CMK (cell line): ENCODE data around the gene FAM89A.

ENCODE experiments used
- DNase-seq: peaks from one replicate; pipeline ENCODE4 v3.0.0-alpha.2; 2010; ENCODE audit warnings: low read depth

The FAM89A gene

DNA sequence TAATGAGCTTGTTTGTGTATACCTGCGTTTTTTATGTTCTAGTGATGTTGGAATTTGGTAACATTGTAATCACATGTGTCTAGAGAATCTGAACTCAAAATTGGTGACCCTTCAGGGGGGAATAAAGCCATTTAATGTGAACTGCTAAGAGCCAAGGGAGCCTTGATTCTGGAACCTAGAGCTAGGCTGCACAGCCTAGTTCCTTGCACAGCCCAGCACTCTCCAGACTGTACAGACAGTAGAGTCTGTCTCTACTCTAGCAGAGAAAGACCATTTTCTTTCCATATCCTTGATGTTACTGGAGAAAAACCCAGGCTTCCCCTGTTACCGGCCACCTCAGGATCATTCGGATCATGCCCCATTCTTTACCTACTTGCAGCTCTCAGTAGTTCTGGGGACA is 52.6 kb downstream of the FAM89A start:
- DNase-seq: no peak

DNA sequence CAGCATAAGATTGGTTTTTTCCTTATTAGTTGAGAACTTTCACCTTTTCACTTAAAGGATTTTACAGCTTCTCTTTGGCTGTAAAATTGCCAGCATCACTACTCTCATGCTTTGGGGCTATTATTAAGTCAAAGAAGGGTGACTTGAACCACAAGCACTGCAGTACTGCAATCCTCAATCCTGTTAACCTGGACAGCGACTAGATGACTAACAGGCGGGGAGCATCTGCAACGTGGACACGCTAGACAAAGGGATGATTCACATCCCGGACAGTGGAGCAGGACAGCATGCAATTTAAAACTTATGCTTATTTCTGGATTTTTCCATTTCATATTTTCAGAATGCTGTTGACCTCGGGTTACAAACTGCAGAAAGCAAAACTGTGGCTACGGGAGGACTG is 53.1 kb downstream of the FAM89A start:
- DNase-seq: no peak

DNA sequence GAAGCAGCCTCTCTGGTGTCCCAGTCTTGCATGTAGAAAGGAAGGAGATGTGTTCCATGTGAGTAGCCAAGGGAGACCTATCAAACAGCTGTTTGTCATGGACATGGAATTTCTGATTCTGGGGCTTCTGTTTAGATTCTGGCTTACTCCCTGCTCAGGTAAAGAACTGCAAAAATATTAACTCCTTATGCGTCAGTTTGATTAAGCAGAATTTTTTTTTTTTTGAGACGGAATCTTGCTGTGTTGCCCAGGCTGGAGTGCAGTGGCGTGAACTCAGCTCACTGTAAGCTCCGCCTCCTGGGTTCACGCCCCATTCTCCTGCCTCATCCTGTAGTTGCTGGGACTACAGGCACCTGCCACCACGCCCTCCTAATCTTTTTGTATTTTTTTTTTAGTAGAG is 54.3 kb downstream of the FAM89A start:
- DNase-seq: no peak

DNA sequence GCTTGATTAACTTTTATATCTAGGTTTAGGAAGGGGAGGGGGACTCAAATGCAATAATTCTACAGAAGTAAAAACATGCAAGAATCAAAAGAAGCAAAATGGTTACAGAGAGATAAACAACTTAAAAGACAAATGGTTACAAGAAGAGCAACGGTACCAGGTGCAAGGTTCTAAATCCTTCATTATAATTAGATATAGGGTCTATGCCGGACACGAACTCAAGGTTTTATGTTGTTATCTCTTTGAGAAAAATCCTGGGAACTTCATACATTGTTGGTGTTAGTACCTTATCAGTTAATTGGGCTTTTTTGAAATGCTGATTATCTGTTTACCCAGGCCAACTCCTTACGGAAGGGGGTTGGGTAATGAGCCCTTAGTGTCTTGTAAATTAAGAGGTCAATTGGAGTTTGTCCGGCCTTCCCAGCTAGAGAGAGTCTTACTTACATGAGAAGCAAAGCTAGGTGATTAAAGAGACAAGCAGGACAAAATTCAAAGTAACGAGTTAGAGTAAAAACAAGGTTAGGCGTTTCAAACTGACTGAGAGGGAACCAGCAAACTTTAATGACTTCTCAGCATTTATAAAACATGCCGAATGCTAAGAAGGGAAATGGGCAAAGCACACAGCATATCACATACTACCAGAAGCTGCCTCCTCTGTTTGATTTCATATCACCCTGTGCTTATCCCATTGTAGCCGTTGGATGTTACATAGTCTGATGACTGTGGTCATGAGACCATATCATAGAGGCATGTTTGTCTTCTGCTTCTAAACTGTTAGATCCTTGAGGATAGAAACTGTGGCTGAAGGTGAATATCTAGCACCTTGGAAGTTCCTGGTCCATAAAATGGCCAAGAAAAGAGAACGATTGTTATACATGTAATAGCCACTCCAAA is 55.2 kb downstream of the FAM89A start:
- peak; percentile 62 for DNase-seq

DNA sequence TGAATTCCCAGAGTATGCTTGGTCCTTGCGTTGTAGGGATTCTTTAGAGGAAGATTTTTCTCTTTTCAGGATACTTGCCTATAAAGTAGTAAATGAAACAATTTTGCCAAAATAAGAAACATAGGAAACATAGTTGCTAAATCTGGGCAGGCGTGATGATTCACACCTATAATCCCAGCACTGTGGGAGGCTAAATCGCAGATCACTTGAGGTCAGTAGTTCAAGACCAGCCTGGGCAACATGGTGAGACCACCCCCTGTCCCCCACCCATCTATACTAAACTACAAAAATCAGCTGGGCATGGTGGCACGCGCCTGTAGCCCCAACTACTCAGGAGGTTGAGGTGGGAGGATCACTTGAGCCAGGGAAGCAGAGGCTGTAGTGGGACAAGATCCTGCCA is 56.2 kb downstream of the FAM89A start:
- no peak for DNase-seq

DNA sequence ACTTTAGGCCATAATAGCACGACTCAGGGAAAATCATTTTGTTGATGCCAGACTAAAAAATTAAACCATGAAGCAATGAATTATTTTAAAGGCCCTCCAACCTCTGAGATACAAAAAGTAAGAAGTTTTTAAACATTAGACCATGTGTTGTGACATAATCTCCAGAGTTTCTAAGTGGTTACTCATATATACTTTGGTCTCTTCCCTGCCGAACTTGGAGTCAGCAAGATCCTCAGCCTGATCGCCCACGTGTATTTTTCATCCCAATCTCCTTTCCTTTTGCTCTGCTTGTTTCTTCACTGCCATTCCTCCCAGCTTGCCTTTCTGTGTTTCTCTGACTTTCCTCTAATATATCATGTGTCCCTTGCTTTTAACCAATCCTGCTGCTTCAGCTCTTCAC is 57.4 kb downstream of the FAM89A start:
- DNase-seq: no peak

DNA sequence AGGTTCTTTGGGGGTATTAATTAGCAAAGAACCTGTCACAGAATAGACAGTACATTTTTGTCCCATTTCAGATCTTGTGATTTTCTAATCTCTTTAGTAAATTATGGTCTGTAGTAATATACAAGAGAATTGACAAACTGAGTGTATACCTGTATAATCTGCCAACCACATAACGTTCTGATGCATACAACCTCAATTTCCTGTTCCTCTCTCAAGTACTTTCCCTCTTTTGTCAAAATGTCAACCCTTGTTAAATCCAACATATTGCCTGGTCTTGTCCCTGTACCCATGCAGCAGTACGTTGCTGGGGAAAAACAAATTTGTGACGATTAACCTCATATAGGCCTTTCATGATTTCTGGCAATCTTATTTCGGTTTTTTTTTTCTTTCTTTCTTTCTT is 60.1 kb downstream of the FAM89A start:
- DNase-seq: no peak

DNA sequence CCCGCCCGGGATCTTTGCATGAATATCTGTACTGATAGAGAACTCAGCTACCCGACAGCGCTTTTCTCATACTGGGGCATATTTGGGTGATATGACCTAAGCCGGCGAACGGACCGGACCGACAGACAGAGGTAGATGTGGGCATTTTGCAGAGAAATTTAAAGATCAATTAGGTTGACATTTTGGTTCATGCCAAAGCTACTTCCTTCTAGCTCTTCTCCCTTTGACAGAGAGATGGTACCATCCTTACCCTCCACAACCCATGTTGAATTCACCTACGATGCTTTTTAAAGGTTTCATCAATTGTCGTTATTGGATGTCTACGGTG is 60.7 kb downstream of the FAM89A start:
- no peak for DNase-seq

DNA sequence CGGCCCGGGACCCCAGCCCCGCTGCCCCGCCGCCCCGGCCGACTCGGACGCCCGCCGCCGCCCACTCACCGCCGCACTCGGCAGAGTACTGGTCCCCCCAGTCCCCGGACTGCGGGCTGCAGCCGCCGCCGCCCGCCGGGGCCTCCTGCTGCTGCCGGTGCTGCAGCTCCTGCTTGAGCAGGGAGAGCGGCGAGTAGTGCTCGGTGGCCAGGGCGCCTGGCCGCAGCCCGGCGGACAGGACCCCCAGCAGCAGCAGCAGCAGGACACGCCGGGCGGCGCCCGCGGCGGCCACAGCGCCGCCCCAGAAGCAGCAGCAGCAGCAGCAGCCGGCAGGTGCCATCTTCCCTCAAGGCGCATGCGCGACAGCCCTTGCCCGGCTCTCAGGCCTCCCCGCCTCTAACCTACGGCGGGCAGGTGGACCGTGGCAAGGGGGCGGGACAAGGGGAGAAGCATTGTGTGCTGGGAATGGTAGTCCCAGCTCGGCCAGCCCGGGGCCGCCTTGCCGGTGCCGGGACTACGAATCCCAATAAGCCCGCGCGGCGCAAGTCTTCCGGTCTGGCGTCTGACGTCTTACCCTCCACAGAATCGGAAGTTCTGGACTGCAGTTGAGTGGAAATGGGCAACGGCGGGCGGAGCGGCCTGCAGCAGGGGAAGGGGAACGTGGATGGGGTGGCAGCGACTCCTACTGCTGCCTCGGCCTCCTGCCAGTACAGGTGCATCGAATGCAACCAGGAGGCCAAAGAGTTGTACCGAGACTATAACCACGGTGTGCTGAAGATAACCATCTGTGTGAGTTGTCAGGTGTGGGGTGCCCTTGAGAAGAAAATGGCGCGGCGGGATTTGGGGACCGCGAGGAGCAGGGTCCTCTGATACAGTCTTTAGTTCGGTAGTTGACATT is 61.3 kb downstream of the FAM89A start, which contains the start of the genes ARV1 and TTC13:
Gene ARV1 (plus strand): TSS at position 604 of the 898 bp plus-strand sequence. CDS start 12 bp downstream, at position 616.
Gene TTC13 (minus strand): TSS at position 371 of the 898 bp plus-strand sequence. CDS start 31 bp downstream, at position 340.
- peak; percentile 99 for DNase-seq

DNA sequence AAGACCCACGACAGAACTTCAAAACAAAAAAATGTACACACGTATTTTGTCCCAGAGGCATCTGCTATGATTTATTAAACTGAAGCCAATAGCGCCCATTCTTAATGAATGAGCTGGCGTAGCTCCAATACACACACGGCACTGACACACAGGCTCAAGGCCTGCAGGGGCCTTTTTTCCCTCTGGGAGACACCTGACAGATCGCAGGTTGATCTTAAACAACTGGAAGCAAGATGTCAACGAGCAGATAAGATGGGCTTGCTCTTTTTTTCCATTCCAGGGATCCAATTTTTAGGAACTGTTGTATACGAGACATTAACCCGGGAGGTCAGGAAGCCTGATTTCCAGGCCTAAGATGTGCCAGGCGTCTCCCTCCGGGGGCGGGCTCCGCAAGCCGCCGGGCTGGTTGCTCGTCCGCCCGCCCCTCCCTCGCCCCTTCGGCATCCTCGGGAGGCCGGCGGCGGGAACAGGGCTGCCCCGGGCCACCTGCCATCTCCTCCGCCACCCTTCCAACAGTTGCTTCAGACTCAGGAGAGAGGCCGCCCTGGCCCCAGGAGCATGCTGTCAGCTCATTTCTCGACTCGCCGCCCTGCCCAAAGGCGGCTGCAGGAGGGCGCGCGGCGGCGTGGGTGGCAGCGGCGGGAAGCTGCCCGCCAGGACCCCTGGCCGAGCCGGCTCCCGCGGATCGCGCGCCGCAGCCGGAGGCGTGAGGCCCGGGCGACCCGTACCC is 62.1 kb downstream of the FAM89A start:
- DNase-seq: no peak

DNA sequence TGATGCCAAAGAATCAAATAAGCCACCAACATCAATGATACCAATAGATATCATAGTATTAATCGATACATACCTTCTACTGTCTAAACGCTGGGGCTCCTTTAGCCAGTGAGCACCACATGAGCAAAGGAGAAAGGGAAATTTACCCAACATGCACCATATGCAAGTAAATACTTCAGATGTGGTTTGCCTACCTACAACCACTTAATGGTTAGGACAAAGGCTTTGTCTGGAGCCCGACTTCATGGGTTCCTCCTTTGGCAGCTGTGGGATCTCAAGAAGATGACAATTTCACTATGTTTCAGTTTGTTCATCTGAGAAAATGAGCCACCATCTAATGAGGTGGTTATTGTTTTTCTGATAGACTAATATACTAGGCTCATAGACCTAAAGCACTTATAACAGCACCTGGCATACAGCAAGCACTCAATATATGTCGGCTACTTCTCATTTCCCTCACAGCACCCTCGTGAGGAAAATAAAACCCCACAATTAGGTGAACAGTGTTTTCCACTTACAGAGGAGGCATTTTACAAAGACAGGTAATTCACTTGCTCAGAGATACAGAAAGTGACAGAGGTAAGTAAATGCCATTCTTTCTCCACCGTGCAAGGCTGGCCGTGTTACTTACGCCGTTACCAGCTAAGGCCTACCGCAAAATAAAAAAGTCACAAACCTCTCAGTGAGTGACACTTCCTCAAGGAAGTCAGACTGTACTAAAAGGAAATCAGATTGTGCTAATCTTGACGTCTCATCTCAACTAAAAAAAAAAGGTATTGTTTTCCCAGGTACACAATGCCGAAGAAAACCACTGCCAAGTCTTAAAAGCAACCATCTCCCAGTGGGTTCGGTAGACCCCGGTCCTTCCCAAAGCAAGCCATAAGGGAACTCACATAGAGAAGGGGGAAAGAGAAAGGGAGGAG is 63.0 kb downstream of the FAM89A start:
- no peak for DNase-seq

DNA sequence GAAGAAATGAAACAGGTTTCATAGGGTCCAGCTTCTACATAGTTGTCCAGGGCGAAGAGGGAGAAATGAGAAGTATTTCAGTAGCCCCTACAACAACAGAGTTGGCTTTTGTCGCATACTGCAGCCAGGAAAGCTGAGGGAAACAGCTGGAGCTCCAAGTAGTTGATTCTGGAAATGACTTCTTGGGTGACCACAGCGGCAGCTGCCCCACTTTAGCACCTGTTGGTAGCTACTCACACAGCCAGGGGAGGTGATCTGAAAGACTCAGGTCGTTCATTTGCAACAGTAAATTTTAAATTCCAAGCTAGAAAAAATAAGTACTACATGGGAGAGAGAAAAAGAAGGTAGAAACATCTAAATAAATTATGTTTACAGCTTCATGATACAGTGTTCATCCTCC is 63.7 kb downstream of the FAM89A start:
- DNase-seq: no peak

DNA sequence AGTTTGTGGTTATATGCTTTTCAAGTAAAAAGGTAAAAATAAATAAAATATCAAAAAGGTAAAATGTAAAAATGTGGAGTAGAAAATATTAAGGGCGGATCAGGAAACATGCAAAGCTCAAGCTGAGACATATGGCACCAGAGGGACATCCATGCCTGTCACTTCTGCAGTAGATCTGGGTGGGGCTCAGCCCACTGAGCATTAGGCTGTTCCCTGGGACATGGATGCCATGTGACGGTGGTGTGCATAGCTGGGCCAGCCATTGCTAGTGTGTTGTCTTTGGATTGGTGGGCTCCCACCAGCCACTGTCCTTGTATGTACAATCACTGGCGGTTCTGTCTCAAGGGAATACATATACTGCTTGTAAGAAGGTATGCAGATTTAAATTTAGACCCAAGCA is 64.4 kb downstream of the FAM89A start:
- no peak for DNase-seq

DNA sequence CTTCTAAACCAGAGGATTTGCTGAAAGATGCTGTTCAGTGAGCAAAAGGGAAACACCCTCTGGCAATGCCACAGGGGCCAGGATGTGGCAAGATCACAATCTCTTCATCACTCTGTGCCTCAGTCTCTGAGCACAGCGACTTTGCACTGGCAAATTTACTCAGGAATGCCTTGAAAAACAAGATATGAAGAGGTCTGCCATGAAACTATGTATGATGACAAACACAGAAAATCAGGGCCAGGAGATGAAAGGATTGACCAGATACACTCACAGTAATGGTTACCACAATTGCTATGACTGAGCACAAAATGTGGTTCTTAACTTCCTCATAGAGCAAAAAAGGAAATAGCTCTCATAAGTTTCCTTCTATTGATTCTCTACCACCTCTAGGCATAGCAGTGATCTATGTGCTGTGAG is 67.2 kb downstream of the FAM89A start:
- no peak for DNase-seq

DNA sequence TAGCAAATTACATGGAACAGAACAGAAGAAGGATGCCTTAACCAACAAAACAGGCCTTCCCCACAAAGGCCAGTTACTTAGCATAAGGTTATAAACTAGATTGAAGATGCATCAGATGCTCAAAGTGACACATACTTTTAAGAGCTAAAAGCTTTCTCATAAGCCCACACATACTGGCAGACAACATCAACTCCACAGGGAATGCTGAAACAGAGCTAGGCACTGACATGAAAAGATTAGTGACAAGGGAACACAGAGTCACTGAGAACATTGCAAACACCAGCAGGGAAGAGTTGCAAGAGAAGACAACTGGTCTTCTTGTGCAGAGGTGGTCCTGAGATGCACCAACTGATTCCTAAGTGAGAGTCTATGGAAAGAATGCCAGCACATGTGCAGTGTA is 68.3 kb downstream of the FAM89A start:
- DNase-seq: no peak

DNA sequence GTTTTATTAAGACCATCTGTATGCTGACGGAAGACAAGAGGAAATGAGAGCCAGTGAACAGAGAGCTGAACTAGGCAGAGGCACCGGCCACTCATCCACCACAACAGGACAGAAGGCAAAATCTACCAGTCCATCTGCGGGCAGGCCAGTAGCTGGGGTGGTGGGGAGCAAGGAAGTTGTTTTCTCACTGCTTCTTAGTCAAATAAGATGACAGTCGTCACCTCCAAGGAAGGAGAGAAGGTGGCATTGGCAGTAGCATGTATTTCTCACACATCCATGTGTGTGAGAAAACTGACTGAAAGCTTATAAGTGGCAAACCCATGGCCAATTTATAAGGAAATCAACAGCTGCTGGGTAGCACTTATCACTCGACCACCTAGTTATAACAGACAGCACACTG is 69.6 kb downstream of the FAM89A start:
- DNase-seq: no peak
